ENCODE measurements around the gene APOD. TPM values are rescaled to one million over a fixed set of nuclear protein-coding genes. Genes with fewer than 3 reads are reported as not detected.
A peak's percentile ranks its signal among the peaks of the same experiment; 100 is the strongest.

The APOD gene
- total RNA-seq, 2 donors from 2014 or later = not detected

DNA sequence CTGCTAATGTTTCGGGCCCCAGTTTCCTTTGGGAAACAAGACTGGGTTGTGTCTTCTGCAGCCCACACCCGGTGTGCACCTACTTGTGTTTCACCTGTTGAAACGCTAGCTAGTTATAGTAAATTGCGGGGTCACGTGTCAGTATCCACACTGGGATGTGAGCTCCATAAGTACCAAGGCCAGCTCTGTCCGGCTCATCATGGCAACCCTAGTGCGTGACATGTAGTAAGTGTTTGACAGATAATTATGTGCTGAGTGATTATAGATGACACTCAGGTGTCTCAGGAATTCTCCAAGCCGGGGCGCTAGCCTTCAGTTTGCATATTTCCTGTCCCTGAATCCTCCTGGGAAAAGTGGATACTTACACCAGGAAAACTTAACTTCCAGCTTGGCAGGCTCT, 12.8 kb downstream of the APOD start:
- Mint-ChIP-seq H3K36me3 (ENCODE audit: low read depth) (no peaks in the 10 kb centered on the region), H3K27ac (no peak overlapping the region)
- DNase-seq = no peak

DNA sequence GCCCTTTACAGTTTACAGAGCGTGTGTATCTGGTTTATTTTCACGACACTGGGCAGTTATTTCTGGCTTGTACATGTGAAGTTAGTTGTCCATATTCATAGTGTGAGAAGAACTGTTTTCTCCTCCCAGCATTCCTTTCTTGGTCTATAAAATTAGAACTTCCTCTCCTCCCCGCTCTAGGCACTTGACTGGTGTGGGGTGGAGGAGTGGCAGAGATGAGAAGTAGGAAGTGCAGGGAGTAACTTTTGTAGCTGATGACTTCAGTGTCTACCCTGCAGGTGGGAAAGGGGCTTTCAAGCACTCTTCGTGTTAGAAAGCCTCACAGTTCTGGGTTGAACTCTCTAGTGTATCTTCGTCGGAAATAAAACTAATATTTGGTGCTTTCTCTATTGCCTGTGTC, 13.4 kb downstream of the APOD start:
- H3K9me3 ChIP-seq (ENCODE audit: control insufficient read depth, low read length, poor library complexity, severe bottlenecking) = no peaks in the 10 kb centered on the region
- H3K4me1 Mint-ChIP-seq = peaks cover 11% of the 10 kb centered on the region
- H3K27me3 Mint-ChIP-seq = peaks cover 5% of the 10 kb centered on the region
- DNase-seq (no peak), ATAC-seq (no peak)
- H3K27ac Mint-ChIP-seq = no peak overlapping the region
- no peak overlapping the region for H3K4me3 Mint-ChIP-seq
- H3K36me3 Mint-ChIP-seq (ENCODE audit: low read depth) = no peaks in the 10 kb centered on the region

More for the DNA sequence above, 12.8 kb downstream of the APOD start:
- H3K4me3 Mint-ChIP-seq = no peak overlapping the region
- peaks cover 11% of the 10 kb centered on the region for H3K4me1 Mint-ChIP-seq
- no peaks in the 10 kb centered on the region for H3K9me3 ChIP-seq (ENCODE audit: control insufficient read depth, low read length, poor library complexity, severe bottlenecking)
- no peak for ATAC-seq
- peaks cover 5% of the 10 kb centered on the region for H3K27me3 Mint-ChIP-seq

DNA sequence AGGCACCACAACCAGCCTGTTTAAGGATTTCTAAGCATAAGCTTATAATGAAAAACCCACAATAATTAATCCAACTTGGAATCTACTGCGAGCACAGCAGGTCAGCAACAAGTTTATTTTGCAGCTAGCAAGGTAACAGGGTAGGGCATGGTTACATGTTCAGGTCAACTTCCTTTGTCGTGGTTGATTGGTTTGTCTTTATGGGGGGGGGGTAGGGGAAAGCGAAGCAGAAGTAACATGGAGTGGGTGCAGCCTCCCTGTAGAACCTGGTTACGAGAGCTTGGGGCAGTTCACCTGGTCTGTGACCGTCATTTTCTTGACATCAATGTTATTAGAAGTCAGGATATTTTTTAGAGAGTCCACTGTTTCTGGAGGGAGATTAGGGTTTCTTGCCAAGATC, 15.1 kb downstream of the APOD start:
- no peak overlapping the region for H3K27ac Mint-ChIP-seq
- ATAC-seq (no peak), DNase-seq (no peak)
- H3K9me3 ChIP-seq (ENCODE audit: control insufficient read depth, low read length, poor library complexity, severe bottlenecking) = no peaks in the 10 kb centered on the region
- H3K27me3 Mint-ChIP-seq = peaks cover 5% of the 10 kb centered on the region
- no peak overlapping the region for H3K4me3 Mint-ChIP-seq
- no peaks in the 10 kb centered on the region for H3K36me3 Mint-ChIP-seq (ENCODE audit: low read depth)
- peaks cover 11% of the 10 kb centered on the region for H3K4me1 Mint-ChIP-seq

DNA sequence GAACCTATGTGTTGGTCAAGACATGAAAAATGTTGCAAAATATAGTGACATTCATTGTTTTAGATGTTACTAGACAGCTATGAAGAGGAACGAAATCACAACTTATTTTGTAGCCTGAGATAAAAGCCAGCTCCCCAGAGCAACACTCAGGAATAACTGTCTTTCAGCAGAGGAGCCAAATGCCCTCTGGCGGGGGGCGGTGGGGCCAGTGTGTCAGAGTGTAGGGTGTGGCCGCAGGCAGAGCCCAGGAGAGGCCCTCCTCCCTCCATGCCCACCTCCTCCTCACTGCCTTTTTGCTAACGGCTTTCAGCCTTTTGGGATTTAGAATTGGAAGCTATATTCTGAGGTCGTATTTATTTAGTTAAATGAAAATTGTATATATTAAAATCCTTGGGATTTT, 16.9 kb downstream of the APOD start:
- no peaks in the 10 kb centered on the region for H3K9me3 ChIP-seq (ENCODE audit: control insufficient read depth, low read length, poor library complexity, severe bottlenecking)
- Mint-ChIP-seq H3K4me3 (no peak overlapping the region), H3K4me1 (peaks cover 11% of the 10 kb centered on the region), H3K27ac (no peak overlapping the region), H3K36me3 (ENCODE audit: low read depth) (no peaks in the 10 kb centered on the region), H3K27me3 (peaks cover 5% of the 10 kb centered on the region)
- DNase-seq (no peak), ATAC-seq (no peak)

DNA sequence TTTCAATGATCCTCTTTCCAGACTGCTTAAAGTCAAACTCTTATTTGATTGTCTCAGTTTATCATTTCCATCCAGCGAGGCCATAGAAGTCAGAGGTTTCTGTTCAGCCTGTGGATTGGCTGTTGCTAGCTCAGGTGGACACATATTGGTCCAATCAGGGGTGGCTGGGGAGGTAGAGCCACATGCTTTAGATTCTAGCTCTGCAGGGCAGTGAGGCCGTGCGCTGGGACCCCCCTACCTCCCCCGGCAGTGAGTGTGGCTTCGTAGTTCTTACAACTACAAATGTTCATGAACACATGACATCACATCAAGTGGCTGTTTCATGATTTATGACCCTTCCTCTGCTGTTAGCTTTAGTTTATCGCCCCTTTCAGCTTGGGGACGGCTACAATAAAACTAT, 18.0 kb downstream of the APOD start:
- H3K27ac Mint-ChIP-seq = no peak overlapping the region

DNA sequence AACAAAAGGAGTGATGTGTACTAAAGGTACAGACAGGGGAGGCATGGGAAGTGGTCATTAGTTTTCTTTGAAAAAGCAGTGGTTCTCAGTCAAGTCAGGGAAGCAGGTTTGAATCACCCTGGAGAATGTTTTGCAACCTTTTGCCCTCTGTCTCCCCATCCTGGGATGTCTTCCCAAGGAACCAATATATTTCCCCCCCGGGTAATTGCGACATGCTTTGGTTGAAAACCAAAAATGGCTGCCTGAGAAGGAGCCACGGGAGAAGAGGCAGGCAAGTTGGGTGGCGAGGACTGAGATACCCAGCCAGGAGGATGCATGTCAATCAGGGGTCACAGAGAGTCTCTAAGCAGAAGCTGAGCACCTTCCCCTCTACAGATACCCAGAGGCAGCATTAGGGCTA, 20.4 kb downstream of the APOD start:
- H3K36me3 Mint-ChIP-seq (ENCODE audit: low read depth) = no peaks in the 10 kb centered on the region
- peaks cover 5% of the 10 kb centered on the region for H3K27me3 Mint-ChIP-seq
- ATAC-seq (no peak), DNase-seq (no peak)
- H3K9me3 ChIP-seq (ENCODE audit: control insufficient read depth, low read length, poor library complexity, severe bottlenecking) = no peaks in the 10 kb centered on the region
- no peak overlapping the region for H3K4me3 Mint-ChIP-seq
- no peak overlapping the region for H3K27ac Mint-ChIP-seq
- peaks cover 7% of the 10 kb centered on the region for H3K4me1 Mint-ChIP-seq

More for the DNA sequence above, 18.0 kb downstream of the APOD start:
- Mint-ChIP-seq H3K4me3 (no peak overlapping the region), H3K4me1 (peaks cover 11% of the 10 kb centered on the region), H3K36me3 (ENCODE audit: low read depth) (no peaks in the 10 kb centered on the region), H3K27me3 (peaks cover 5% of the 10 kb centered on the region)
- no peaks in the 10 kb centered on the region for H3K9me3 ChIP-seq (ENCODE audit: control insufficient read depth, low read length, poor library complexity, severe bottlenecking)
- ATAC-seq (no peak), DNase-seq (no peak)

DNA sequence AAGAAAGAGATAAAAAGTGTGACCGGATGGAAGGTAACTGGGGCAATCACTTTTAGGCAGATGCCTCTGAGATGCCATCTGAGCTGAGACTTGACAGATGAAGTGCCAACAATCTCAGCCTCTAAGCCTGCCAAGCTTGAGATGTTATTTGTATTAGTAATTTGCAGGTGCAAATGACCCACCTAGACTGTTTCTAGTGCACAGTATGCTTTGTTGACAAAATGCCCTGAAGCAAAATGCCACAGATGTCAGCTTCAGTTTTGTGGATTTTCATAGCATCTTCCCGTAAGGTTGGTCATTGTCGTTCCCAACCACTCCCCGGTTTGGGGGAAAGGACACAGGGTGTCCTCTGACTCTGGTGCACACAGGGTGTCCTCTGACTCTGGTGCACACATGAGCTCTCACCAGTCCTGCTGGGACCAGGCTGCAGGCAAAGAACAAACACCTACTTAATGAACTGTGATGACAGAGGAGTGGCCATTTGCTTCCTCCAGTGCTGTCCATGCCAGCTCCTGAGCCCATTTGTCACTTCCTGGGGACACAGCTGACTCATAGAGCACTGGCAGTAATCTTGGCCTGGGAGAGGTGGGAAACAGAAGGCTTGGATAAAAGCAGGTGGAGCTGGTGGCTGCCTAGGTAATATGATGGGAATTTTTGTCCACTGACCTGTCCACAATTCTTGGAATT, 23.9 kb downstream of the APOD start:
- no peak for ATAC-seq
- H3K27ac Mint-ChIP-seq = peak overlapping the region; percentile 11
- H3K27me3 Mint-ChIP-seq = no peaks in the 10 kb centered on the region

GRCh38 chr3:195558602-195559001, 25.1 kb downstream of the APOD start:
- Mint-ChIP-seq H3K4me1 (peaks cover 19% of the 10 kb centered on the region), H3K27ac (peak overlapping the region; percentile 45), H3K4me3 (no peak overlapping the region), H3K36me3 (ENCODE audit: low read depth) (no peaks in the 10 kb centered on the region), H3K27me3 (no peaks in the 10 kb centered on the region)
- H3K9me3 ChIP-seq (ENCODE audit: control insufficient read depth, low read length, poor library complexity, severe bottlenecking) = no peaks in the 10 kb centered on the region
- ATAC-seq (peak; percentile 75), DNase-seq (no peak)

More for the DNA sequence above, 23.9 kb downstream of the APOD start:
- no peaks in the 10 kb centered on the region for H3K9me3 ChIP-seq (ENCODE audit: control insufficient read depth, low read length, poor library complexity, severe bottlenecking)
- Mint-ChIP-seq H3K4me3 (no peak overlapping the region), H3K4me1 (peaks cover 14% of the 10 kb centered on the region), H3K36me3 (ENCODE audit: low read depth) (no peaks in the 10 kb centered on the region)
- DNase-seq = no peak

DNA sequence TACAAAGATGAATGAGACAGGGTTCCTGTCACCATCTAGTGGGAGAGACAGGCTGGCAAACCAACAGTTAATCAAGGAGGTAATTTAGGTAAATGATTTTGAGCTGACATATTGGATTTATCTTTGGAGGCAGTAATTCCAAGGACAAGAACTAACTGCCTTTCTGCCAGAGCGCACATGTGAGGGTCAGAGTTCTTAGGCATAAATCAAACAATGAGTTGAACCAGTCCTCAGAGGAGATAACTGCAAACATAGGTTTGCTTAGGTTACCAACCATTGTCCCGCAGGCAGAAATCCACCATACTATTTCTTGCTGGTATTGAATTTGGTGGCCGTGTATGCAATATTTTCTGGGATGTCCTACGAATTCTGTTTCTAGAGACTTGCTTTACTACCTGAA, 26.4 kb downstream of the APOD start:
- no peak overlapping the region for H3K4me3 Mint-ChIP-seq
- H3K36me3 Mint-ChIP-seq (ENCODE audit: low read depth) = no peaks in the 10 kb centered on the region
- ATAC-seq (no peak), DNase-seq (no peak)
- H3K9me3 ChIP-seq (ENCODE audit: control insufficient read depth, low read length, poor library complexity, severe bottlenecking) = no peaks in the 10 kb centered on the region
- H3K27ac Mint-ChIP-seq = no peak overlapping the region
- H3K4me1 Mint-ChIP-seq = peaks cover 26% of the 10 kb centered on the region
- H3K27me3 Mint-ChIP-seq = no peaks in the 10 kb centered on the region

DNA sequence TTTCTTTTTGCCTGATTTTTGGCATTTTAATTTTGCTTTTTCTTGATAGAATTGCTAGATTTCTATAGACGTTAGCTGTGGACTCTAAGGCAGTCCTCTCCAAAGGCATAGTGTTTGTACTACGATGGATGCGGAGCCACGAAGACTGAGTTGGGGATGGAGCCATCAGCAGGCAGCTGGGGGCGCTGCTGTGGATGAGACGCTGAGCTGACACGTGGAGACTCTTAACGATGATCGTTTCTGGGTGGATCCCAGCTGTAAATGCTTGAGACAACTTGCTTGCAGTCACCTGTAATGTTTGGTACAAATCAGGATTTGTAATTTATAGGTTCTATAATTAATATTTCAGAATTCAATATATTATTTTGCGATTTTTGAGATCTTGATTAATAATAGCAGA, 27.4 kb downstream of the APOD start:
- H3K27ac Mint-ChIP-seq = peak overlapping the region; percentile 98
- H3K36me3 Mint-ChIP-seq (ENCODE audit: low read depth) = no peaks in the 10 kb centered on the region
- H3K27me3 Mint-ChIP-seq = no peaks in the 10 kb centered on the region
- ATAC-seq (peak; percentile 57), DNase-seq (no peak)
- no peak overlapping the region for H3K4me3 Mint-ChIP-seq
- H3K4me1 Mint-ChIP-seq = peaks cover 30% of the 10 kb centered on the region
- no peaks in the 10 kb centered on the region for H3K9me3 ChIP-seq (ENCODE audit: control insufficient read depth, low read length, poor library complexity, severe bottlenecking)

DNA sequence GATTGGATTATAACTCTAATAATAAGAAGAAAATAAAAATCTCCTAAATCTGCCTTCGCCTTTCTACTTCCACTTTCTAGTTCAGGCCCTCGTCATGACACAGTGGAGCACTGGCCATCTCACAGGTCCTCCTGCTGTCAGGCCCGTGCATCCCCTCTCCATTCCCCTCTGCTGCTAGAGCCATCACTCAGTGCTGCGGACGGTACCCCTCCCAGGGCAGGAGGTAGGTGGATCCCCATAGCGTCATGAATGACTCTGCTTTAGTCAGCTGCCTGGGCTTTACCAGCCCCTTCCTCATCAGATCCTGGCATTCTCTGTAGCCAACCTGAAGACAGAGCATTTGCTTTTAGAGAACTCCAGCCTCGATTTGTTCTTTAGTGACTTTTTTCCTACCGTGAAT, 28.6 kb downstream of the APOD start:
- Mint-ChIP-seq H3K27ac (peak overlapping the region; percentile 98), H3K4me3 (peak overlapping the region; percentile 73), H3K27me3 (no peaks in the 10 kb centered on the region), H3K4me1 (peaks cover 38% of the 10 kb centered on the region), H3K36me3 (ENCODE audit: low read depth) (no peaks in the 10 kb centered on the region)
- H3K9me3 ChIP-seq (ENCODE audit: control insufficient read depth, low read length, poor library complexity, severe bottlenecking) = no peaks in the 10 kb centered on the region
- ATAC-seq (no peak), DNase-seq (no peak)

DNA sequence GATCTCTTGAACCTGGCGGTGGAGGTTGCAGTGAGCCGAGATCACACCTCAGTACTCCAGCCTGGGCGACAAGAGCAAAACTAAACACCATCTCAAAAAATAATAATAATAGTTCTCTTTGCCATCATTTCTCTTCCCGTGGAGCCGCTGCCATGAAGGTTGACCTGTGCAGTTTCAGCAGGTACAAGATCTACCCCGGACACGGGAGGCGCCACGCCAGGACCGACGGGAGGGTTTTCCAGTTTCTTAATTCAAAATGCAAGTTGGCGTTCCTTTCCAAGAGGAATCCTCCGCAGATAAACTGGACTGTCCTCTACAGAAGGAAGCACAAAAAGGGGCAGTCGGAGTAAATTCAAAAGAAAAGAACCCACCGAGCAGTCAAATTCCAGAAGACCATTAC, 29.3 kb downstream of the APOD start:
- Mint-ChIP-seq H3K27ac (peak overlapping the region; percentile 98), H3K27me3 (no peaks in the 10 kb centered on the region), H3K4me3 (peak overlapping the region; percentile 7), H3K36me3 (ENCODE audit: low read depth) (no peaks in the 10 kb centered on the region), H3K4me1 (peaks cover 44% of the 10 kb centered on the region)
- no peak for DNase-seq
- ATAC-seq = no peak
- H3K9me3 ChIP-seq (ENCODE audit: control insufficient read depth, low read length, poor library complexity, severe bottlenecking) = no peaks in the 10 kb centered on the region

GRCh38 chr3:195553268-195553667, 30.5 kb downstream of the APOD start:
- Mint-ChIP-seq H3K36me3 (ENCODE audit: low read depth) (no peaks in the 10 kb centered on the region), H3K27me3 (no peaks in the 10 kb centered on the region), H3K27ac (peak overlapping the region; percentile 98), H3K4me3 (peak overlapping the region; percentile 36), H3K4me1 (peaks cover 47% of the 10 kb centered on the region)
- DNase-seq = no peak
- ATAC-seq = no peak
- no peaks in the 10 kb centered on the region for H3K9me3 ChIP-seq (ENCODE audit: control insufficient read depth, low read length, poor library complexity, severe bottlenecking)

- peaks cover 58% of the 10 kb centered on the region for H3K4me1 Mint-ChIP-seq
- H3K9me3 ChIP-seq (ENCODE audit: control insufficient read depth, low read length, poor library complexity, severe bottlenecking) = no peaks in the 10 kb centered on the region
- no peak for DNase-seq
- H3K27ac Mint-ChIP-seq = peak overlapping the region; percentile 98
- H3K27me3 Mint-ChIP-seq = no peaks in the 10 kb centered on the region
- no peaks in the 10 kb centered on the region for H3K36me3 Mint-ChIP-seq (ENCODE audit: low read depth)
- ATAC-seq = no peak
- peak overlapping the region; percentile 12 for H3K4me3 Mint-ChIP-seq
These were observed 32.3 kb downstream of the APOD start for GRCh38 chr3:195551381-195551978.
